MM.1S (cell line): ENCODE data around the gene HFM1.

Experiments used
- DNase-seq: peaks from one replicate; pipeline ENCODE4 v3.0.0-alpha.2; 2015
- H2AFZ ChIP-seq: fragments of 300-600 bp; sonication (generic); 2 replicates; pipeline ENCODE4 v1.6.0; 2016; ENCODE audit warnings: antibody characterized with exemption, low read length
- H3F3A ChIP-seq: fragments of 300-600 bp; sonication (generic); 2 replicates; pipeline ENCODE4 v1.6.1; 2016; ENCODE audit warnings: mild to moderate bottlenecking, antibody characterized with exemption, low read length, moderate library complexity, mixed read lengths; ENCODE audit not compliant: insufficient read depth
- H3K27ac ChIP-seq: fragments of 300-600 bp; sonication (generic); 2 replicates; pipeline ENCODE4 v1.5.1; 2016; ENCODE audit warnings: mild to moderate bottlenecking, low read length
- H3K27me3 ChIP-seq: fragments of 300-600 bp; sonication (generic); replicated peaks from 2 replicates; pipeline ENCODE4 v1.6.0; 2016; ENCODE audit warnings: low read length; ENCODE audit not compliant: insufficient read depth
- H3K36me3 ChIP-seq: fragments of 300-600 bp; sonication (generic); replicated peaks from 2 replicates; pipeline ENCODE4 v1.6.1; 2016; ENCODE audit warnings: mild to moderate bottlenecking, low read length, mixed read lengths; ENCODE audit not compliant: insufficient read depth
- H3K4me1 ChIP-seq: fragments of 300-600 bp; sonication (generic); 2 replicates; pipeline ENCODE4 v1.6.1; 2016; ENCODE audit warnings: low read length, mixed read lengths
- H3K4me2 ChIP-seq: fragments of 300-600 bp; sonication (generic); 2 replicates; pipeline ENCODE4 v1.6.0; 2016; ENCODE audit warnings: low read depth, low read length
- H3K4me3 ChIP-seq: fragments of 300-600 bp; sonication (generic); 2 replicates; pipeline ENCODE4 v1.5.1; 2016; ENCODE audit warnings: low read length, mixed read lengths
- H3K79me2 ChIP-seq: fragments of 300-600 bp; sonication (generic); 2 replicates; pipeline ENCODE4 v1.6.1; 2016; ENCODE audit warnings: mixed run types, low read length, mixed read lengths
- H3K9ac ChIP-seq: fragments of 300-600 bp; sonication (generic); 2 replicates; pipeline ENCODE4 v1.6.1; 2016; ENCODE audit warnings: low read length, mixed read lengths
- H3K9me2 ChIP-seq: fragments of 300-600 bp; sonication (generic); replicated peaks from 2 replicates; pipeline ENCODE4 v1.6.1; 2016; ENCODE audit warnings: mild to moderate bottlenecking, low read length, mixed read lengths; ENCODE audit not compliant: insufficient read depth
- H3K9me3 ChIP-seq: fragments of 300-600 bp; sonication (generic); replicated peaks from 2 replicates; pipeline ENCODE4 v1.6.1; 2016; ENCODE audit warnings: mild to moderate bottlenecking, low read length, mixed read lengths; ENCODE audit not compliant: insufficient read depth
- H4K20me1 ChIP-seq: fragments of 300-600 bp; sonication (generic); 2 replicates; pipeline ENCODE4 v1.6.1; 2016; ENCODE audit warnings: mild to moderate bottlenecking, low read length, moderate library complexity, mixed read lengths; ENCODE audit not compliant: insufficient read depth
- CTCF ChIP-seq: fragments of 300-600 bp; sonication (generic); IDR thresholded peaks from 2 replicates; pipeline ENCODE4 v1.5.1; 2016; ENCODE audit warnings: antibody characterized with exemption, low read length, mixed read lengths
- EZH2 ChIP-seq: fragments of 300-600 bp; sonication (generic); optimal IDR thresholded peaks from 2 replicates; pipeline ENCODE3; 2017; ENCODE audit warnings: low read depth, mild to moderate bottlenecking, antibody characterized with exemption, low read length, mixed read lengths
- EZH2phosphoT487 ChIP-seq: fragments of 300-600 bp; sonication (generic); IDR thresholded peaks from 2 replicates; pipeline ENCODE4 v1.6.1; 2018; ENCODE audit warnings: antibody characterized with exemption, low read length

Gene HFM1

GRCh38 chr1:91273875-91274274 is 130.8 kb downstream of the HFM1 start:
- DNase-seq, result no peak

GRCh38 chr1:91261655-91262054 is 143.0 kb downstream of the HFM1 start:
- H3F3A ChIP-seq, result no peaks in the 10 kb centered on the region
- no peaks in the 10 kb centered on the region for H3K27me3 ChIP-seq
- no peak for TF ChIP-seq EZH2phosphoT487

More at GRCh38 chr1:91273875-91274274, 130.8 kb downstream of the HFM1 start:
- Histone ChIP-seq H3K9me3 (no peaks in the 10 kb centered on the region), H3K4me3 (no peak overlapping the region), H3K9ac (no peak overlapping the region), H2AFZ (no peak overlapping the region), H3K9me2 (no peaks in the 10 kb centered on the region), H3K4me1 (no peaks in the 10 kb centered on the region), H3K36me3 (no peaks in the 10 kb centered on the region), H3K79me2 (no peaks in the 10 kb centered on the region), H3K27ac (no peak overlapping the region), H3F3A (no peaks in the 10 kb centered on the region), H4K20me1 (no peaks in the 10 kb centered on the region), H3K4me2 (no peak overlapping the region), H3K27me3 (no peaks in the 10 kb centered on the region)
- no peak for TF ChIP-seq EZH2
- TF ChIP-seq EZH2phosphoT487, result no peak
- no peak for TF ChIP-seq CTCF

GRCh38 chr1:91245435-91245834 is 159.2 kb downstream of the HFM1 start:
- H3K36me3 ChIP-seq, result no peaks in the 10 kb centered on the region
- no peaks in the 10 kb centered on the region for H3K9me3 ChIP-seq
- H4K20me1 ChIP-seq, result no peaks in the 10 kb centered on the region
- no peak for DNase-seq
- H2AFZ ChIP-seq, result no peak overlapping the region
- H3K4me1 ChIP-seq, result no peaks in the 10 kb centered on the region
- no peak overlapping the region for H3K27ac ChIP-seq
- no peaks in the 10 kb centered on the region for H3K79me2 ChIP-seq
- no peaks in the 10 kb centered on the region for H3K9me2 ChIP-seq
- no peaks in the 10 kb centered on the region for H3K27me3 ChIP-seq
- no peak overlapping the region for H3K9ac ChIP-seq
- H3K4me2 ChIP-seq, result no peak overlapping the region
- no peak for TF ChIP-seq EZH2phosphoT487
- no peak for TF ChIP-seq CTCF
- TF ChIP-seq EZH2, result no peak
- no peaks in the 10 kb centered on the region for H3F3A ChIP-seq
- no peak overlapping the region for H3K4me3 ChIP-seq

More at GRCh38 chr1:91261655-91262054, 143.0 kb downstream of the HFM1 start:
- H3K4me1 ChIP-seq, result no peaks in the 10 kb centered on the region
- no peak overlapping the region for H3K4me2 ChIP-seq
- H3K36me3 ChIP-seq, result no peaks in the 10 kb centered on the region
- H3K9me3 ChIP-seq, result no peaks in the 10 kb centered on the region
- DNase-seq, result no peak
- H3K27ac ChIP-seq, result no peak overlapping the region
- no peaks in the 10 kb centered on the region for H3K9me2 ChIP-seq
- no peaks in the 10 kb centered on the region for H4K20me1 ChIP-seq
- H3K4me3 ChIP-seq, result no peak overlapping the region
- no peak overlapping the region for H2AFZ ChIP-seq
- H3K9ac ChIP-seq, result no peak overlapping the region
- no peaks in the 10 kb centered on the region for H3K79me2 ChIP-seq

- Histone ChIP-seq H3K27ac (no peak overlapping the region), H3K4me3 (no peak overlapping the region), H3K4me1 (no peaks in the 10 kb centered on the region), H2AFZ (no peak overlapping the region), H3K79me2 (no peaks in the 10 kb centered on the region), H4K20me1 (no peaks in the 10 kb centered on the region), H3F3A (no peaks in the 10 kb centered on the region), H3K36me3 (no peaks in the 10 kb centered on the region), H3K9me2 (no peaks in the 10 kb centered on the region), H3K9me3 (no peaks in the 10 kb centered on the region), H3K9ac (no peak overlapping the region), H3K4me2 (no peak overlapping the region), H3K27me3 (no peaks in the 10 kb centered on the region)
- TF ChIP-seq CTCF (no peak), EZH2phosphoT487 (no peak), EZH2 (no peak)
- no peak for DNase-seq
Observed at GRCh38 chr1:91244737-91245136, 159.9 kb downstream of the HFM1 start.
